Stomach (tissue), 9 donors: ENCODE results near the gene AGPS. TPM values are rescaled to one million over a fixed set of nuclear protein-coding genes. Genes with fewer than 3 reads are reported as not detected.

Source experiments
- DNase-seq, 2 donors: peaks; one replicate each; pipeline versions ENCODE4 v3.0.0 to v3.0.0-alpha.2; 2013 to 2019
- H3K27ac ChIP-seq, 5 donors: fragments of 200-600 bp in 4 of 5; sonication (generic) in 4 of 5; one replicate each; pipeline ENCODE4 v1.5.1; 2013 to 2019; ENCODE audit warnings: mild to moderate bottlenecking in 1 of 5, moderate library complexity in 1 of 5
- H3K27me3 ChIP-seq, 3 donors: fragments of 200-600 bp; sonication (generic); one replicate each; pipeline ENCODE4 v1.5.1; 2017 to 2019; ENCODE audit warnings: mixed run types in 1 of 3
- H3K36me3 ChIP-seq, 4 donors: fragments of 200-600 bp; sonication (generic); 1 replicate in 3 of 4; 2 replicates in 1 of 4; pipeline ENCODE4 v1.5.1; 2016 to 2019
- H3K4me1 ChIP-seq, 4 donors: fragments of 200-600 bp; sonication (generic); one replicate each; pipeline ENCODE4 v1.5.1; 2016 to 2019
- H3K4me3 ChIP-seq, 4 donors: fragments of 200-600 bp; sonication (generic) in 3 of 4; one replicate each; pipeline ENCODE4 v1.5.1; 2016 to 2019; ENCODE audit warnings: mild to moderate bottlenecking in 1 of 4
- H3K9me3 ChIP-seq, 4 donors: fragments of 200-600 bp; sonication (generic); one replicate each; pipeline ENCODE4 v1.5.1; 2016 to 2019
- CTCF ChIP-seq, 7 experiments: fragments of 450-650 bp in 4 of 7; fragments of 200-600 bp in 3 of 7; sonication (generic) in 3 of 7; IDR thresholded peaks; one replicate each; pipeline ENCODE4 v1.5.1; 2016 to 2019; ENCODE audit warnings: antibody characterized with exemption in 7 of 7, control low read depth in 2 of 7, mild to moderate bottlenecking in 1 of 7
- EP300 ChIP-seq: sonication (generic); formaldehyde crosslinking; IDR thresholded peaks from one replicate; pipeline ENCODE4 v1.6.1; 2017; ENCODE audit warnings: antibody characterized with exemption
- POLR2A ChIP-seq, 4 donors: fragments of 450-650 bp; IDR thresholded peaks; one replicate each; pipeline ENCODE4 v1.6.1; 2016; ENCODE audit warnings: antibody characterized with exemption in 4 of 4, control low read depth in 2 of 4, mild to moderate bottlenecking in 1 of 4, moderate library complexity in 1 of 4
- POLR2AphosphoS5 ChIP-seq, 3 donors: sonication (generic); formaldehyde crosslinking; IDR thresholded peaks; one replicate each; pipeline ENCODE4 v1.6.1; 2016; ENCODE audit warnings: antibody characterized with exemption in 3 of 3
- WGBS, 5 donors: extraction: QIAGEN DNeasy Blood & Tissue Kit in 3 of 5; methylation state at CpG; one replicate each; pipeline versions ENCODE4 v1.1.5 to v1.1.7; 2013 to 2018; 5-methylcytosine and 5-hydroxymethylcytosine counted together
- intact Hi-C: fragments of 100-400 bp; cut with DNase I; formaldehyde crosslinking; loops from one replicate; pipeline ENCODE4 v1.15.1; 2023; ENCODE audit warnings: low total_unique reads
- polyA plus RNA-seq, 3 donors: library from polyadenylated mRNA; stranded (reverse); fragments of 200-250 nt; gene quantifications; one replicate each; pipeline ENCODE4 v1.2.3, GENCODE V29; 2013
- total RNA-seq, 5 donors: library from RNA; depleted of rRNA; stranded (reverse); fragments of >200 nt; gene quantifications; one replicate each; pipeline versions ENCODE4 v1.1.0 to v1.2.3, GENCODE V29; 2014 to 2016
- donor health status: healthy with polysubstance abuse.
- donor health status: Bipolar disorder and iron deficiency.
- donor health status: healthy.

Gene AGPS
- total and polyA plus RNA-seq, 8 donors: 4.2 to 163 (median 26.4) TPM

- H3K36me3 ChIP-seq: no peaks in the 10 kb centered on the region
- H3K4me3 ChIP-seq: peak overlapping the region; percentile 66 to 84 (median 82)
- DNase-seq: peak in 1 of 2 donors; percentile 61
- H3K4me1 ChIP-seq: peaks cover 17 to 65% (median 48%) of the 10 kb centered on the region in 4 donors
- no peaks in the 10 kb centered on the region for H3K9me3 ChIP-seq
- TF ChIP-seq POLR2A (IDR thresholded peaks at IDR 0.05) (no peak), EP300 (no peak), CTCF (IDR thresholded peaks at IDR 0.05) (no peak), POLR2AphosphoS5 (IDR thresholded peaks at IDR 0.05) (no peak)
- intact Hi-C loops: no loop called here
- WGBS, 5 donors: 4 to 10% (median 8%) methylated on average over 8 of the region's 8 CpGs
- peak overlapping the region; percentile 60 to 80 (median 78) for H3K27ac ChIP-seq
- H3K27me3 ChIP-seq: no peaks in the 10 kb centered on the region
These were observed 706 bp downstream of the AGPS start for GRCh38 chr2:177393203-177393755.

GRCh38 chr2:177393824-177394593 lies 1.4 kb downstream of the AGPS start:
- H3K4me1 ChIP-seq: peaks cover 17 to 72% (median 49%) of the 10 kb centered on the region in 4 donors
- TF ChIP-seq EP300 (no peak), POLR2A (IDR thresholded peaks at IDR 0.05) (no peak), POLR2AphosphoS5 (IDR thresholded peaks at IDR 0.05) (no peak), CTCF (IDR thresholded peaks at IDR 0.05) (no peak)
- peak overlapping the region in 1 of 5 donors; percentile 80 for H3K27ac ChIP-seq
- H3K27me3 ChIP-seq: no peaks in the 10 kb centered on the region
- 40 to 60% (median 50%) methylated on average over 8 of the region's 8 CpGs for WGBS, 5 donors
- no peaks in the 10 kb centered on the region for H3K36me3 ChIP-seq
- intact Hi-C loops: no loop called here
- H3K9me3 ChIP-seq: no peaks in the 10 kb centered on the region
- peak overlapping the region; percentile 66 to 84 (median 82) for H3K4me3 ChIP-seq
- DNase-seq: no peak

- intact Hi-C loops: no loop called here
- peaks cover 17 to 78% (median 51%) of the 10 kb centered on the region in 4 donors for H3K4me1 ChIP-seq
- 53 to 78% (median 77%) methylated on average over 3 of the region's 3 CpGs for WGBS, 5 donors
- H3K27me3 ChIP-seq: no peaks in the 10 kb centered on the region
- H3K9me3 ChIP-seq: no peaks in the 10 kb centered on the region
- H3K27ac ChIP-seq: peak overlapping the region in 1 of 5 donors; percentile 20
- no peak for DNase-seq
- no peaks in the 10 kb centered on the region for H3K36me3 ChIP-seq
- H3K4me3 ChIP-seq: no peak overlapping the region
- TF ChIP-seq POLR2AphosphoS5 (IDR thresholded peaks at IDR 0.05): no peak
These were observed 2.0 kb downstream of the AGPS start for GRCh38 chr2:177394594-177394973.

- DNase-seq: no peak
- Histone ChIP-seq H3K4me3 (no peak overlapping the region), H3K27ac (peak overlapping the region in 1 of 5 donors; percentile 20), H3K9me3 (no peaks in the 10 kb centered on the region), H3K4me1 (peaks cover 17 to 85% (median 56%) of the 10 kb centered on the region in 4 donors), H3K27me3 (no peaks in the 10 kb centered on the region), H3K36me3 (no peaks in the 10 kb centered on the region)
- 85 to 98% (median 90%) methylated on average over 3 of the region's 3 CpGs for WGBS, 5 donors
- intact Hi-C loops: no loop called here
- TF ChIP-seq CTCF (IDR thresholded peaks at IDR 0.05): no peak
- no peak for TF ChIP-seq POLR2A (IDR thresholded peaks at IDR 0.05)
- TF ChIP-seq POLR2AphosphoS5 (IDR thresholded peaks at IDR 0.05): no peak
- no peak for TF ChIP-seq EP300
These were observed 2.9 kb downstream of the AGPS start for GRCh38 chr2:177395351-177396065.
